K562 (cell line): ENCODE results near the gene CEP126. TPM values are rescaled to one million over a fixed set of nuclear protein-coding genes. Genes with fewer than 3 reads are reported as not detected.

ENCODE experiments used
- ATAC-seq: fragments of 200-7000 bp; cut with Tn5 transposase; 3 replicates; pipeline ENCODE4 v1.9.1; 2020; ENCODE audit warnings: moderate library complexity
- BruUV-seq: library from RNA; stranded (reverse); fragments of 400-500 nt; replicated peaks from 2 replicates; lab custom pipeline; 2021; lab: Mats Ljungman, UMichigan
- CTCF ChIA-PET: fragments of 300-600 bp; formaldehyde crosslinking; extraction: SDS; loops from one replicate; lab custom pipeline; 2021; ENCODE audit warnings: low intra/inter-chr PET ratio; lab: Yijun Ruan, JAX
- POLR2A ChIA-PET: fragments of 300-600, 350-650 bp; sonication (Branson Sonifier 250); formaldehyde crosslinking; extraction: SDS; loops from one replicate; lab custom pipeline; 2021; ENCODE audit warnings: antibody characterized with exemption, inconsistent platforms; lab: Yijun Ruan, JAX
- DNase-seq, 4 experiments: peaks; one replicate each; pipeline versions ENCODE4 v3.0.0 to v3.0.0-alpha.2; 2011 to 2018; ENCODE audit warnings: low spot score in 3 of 4, mixed read lengths in 3 of 4; ENCODE audit errors: extremely low read depth in 1 of 4
- FAIRE-seq: peaks from 2 replicates; lab custom pipeline; 2011; peaks lifted over from hg19 to GRCh38; lab: Jason Lieb, UNC
- H2AFZ ChIP-seq: 2 replicates; pipeline ENCODE4 v1.6.0; 2011; ENCODE audit warnings: low read depth, low read length, control low read depth, inconsistent platforms
- H3K27ac ChIP-seq: fragments of 200-600 bp; 3 replicates; pipeline ENCODE4 v1.8.0; 2011; ENCODE audit warnings: low read depth, mild to moderate bottlenecking, control low read depth, inconsistent platforms, low read length, moderate library complexity, mixed read lengths; ENCODE audit errors: extremely low read depth
- H3K27me3 ChIP-seq, 2 experiments: fragments of 300-600 bp in 1 of 2; 2 replicates in 1 of 2; 3 replicates in 1 of 2; pipeline versions ENCODE4 v1.6.0 to v1.8.0; 2011; ENCODE audit warnings: inconsistent platforms in 2 of 2, low read length in 2 of 2, mild to moderate bottlenecking in 1 of 2, mixed read lengths in 1 of 2, moderate library complexity in 1 of 2; ENCODE audit not compliant: control insufficient read depth in 2 of 2, insufficient read depth in 2 of 2
- H3K36me3 ChIP-seq: fragments of 300-600 bp; 3 replicates; pipeline ENCODE4 v1.8.0; 2011; ENCODE audit warnings: mild to moderate bottlenecking, low read length, inconsistent platforms; ENCODE audit not compliant: control insufficient read depth, insufficient read depth
- H3K4me1 ChIP-seq, 2 experiments: fragments of 200-600 bp in 1 of 2; replicated peaks in 1 of 2; 2 replicates in 1 of 2; 3 replicates in 1 of 2; pipeline versions ENCODE4 v1.5.1 to v1.8.0; 2011; ENCODE audit warnings: inconsistent platforms in 2 of 2, low read length in 2 of 2, mild to moderate bottlenecking in 1 of 2, mixed read lengths in 1 of 2, moderate library complexity in 1 of 2; ENCODE audit not compliant: control insufficient read depth in 2 of 2, insufficient read depth in 2 of 2
- H3K4me2 ChIP-seq: 2 replicates; pipeline ENCODE4 v1.6.1; 2011; ENCODE audit warnings: low read length, control low read depth, inconsistent platforms, mixed read lengths; ENCODE audit not compliant: insufficient read depth
- H3K4me3 ChIP-seq: fragments of 200-600 bp; sonication (generic), shearing (Covaris generic); 2 replicates; pipeline ENCODE4 v1.5.1; 2016; ENCODE audit warnings: control low read depth, inconsistent platforms
- H3K79me2 ChIP-seq: fragments of 200-600 bp; 3 replicates; pipeline ENCODE4 v1.8.0; 2011; ENCODE audit warnings: low read length, inconsistent platforms; ENCODE audit not compliant: control insufficient read depth, insufficient read depth
- H3K9ac ChIP-seq, 2 experiments: 2 replicates each; pipeline versions ENCODE4 v1.6.0 to v1.6.1; 2011; ENCODE audit warnings: low read depth in 2 of 2, low read length in 2 of 2, control low read depth in 1 of 2, inconsistent platforms in 1 of 2, mild to moderate bottlenecking in 1 of 2, mixed read lengths in 1 of 2; ENCODE audit not compliant: insufficient read depth in 1 of 2
- H3K9me1 ChIP-seq: one replicate; pipeline ENCODE4 v1.6.0; 2011; ENCODE audit warnings: inconsistent platforms, mild to moderate bottlenecking, low read length, moderate library complexity; ENCODE audit not compliant: control insufficient read depth, insufficient read depth
- H3K9me3 ChIP-seq: replicated peaks from 2 replicates; pipeline ENCODE4 v1.5.1; 2011; ENCODE audit warnings: low read depth, low read length, inconsistent platforms; ENCODE audit not compliant: control insufficient read depth, insufficient read depth
- H4K20me1 ChIP-seq: replicated peaks from 2 replicates; pipeline ENCODE4 v1.6.1; 2011; ENCODE audit warnings: low read length, inconsistent platforms, mixed read lengths; ENCODE audit not compliant: control insufficient read depth, insufficient read depth
- ASH1L ChIP-seq: fragments of 450-650 bp; IDR thresholded peaks from 2 replicates; pipeline ENCODE4 v1.6.1; 2018; ENCODE audit warnings: borderline replicate concordance, mild to moderate bottlenecking, low read depth; ENCODE audit not compliant: partially characterized antibody
- HMGN3 ChIP-seq: IDR thresholded peaks from 2 replicates; pipeline ENCODE4 v1.6.1; 2011; ENCODE audit warnings: borderline replicate concordance, low read depth, mild to moderate bottlenecking, mixed read lengths, low read length; ENCODE audit not compliant: insufficient read length; ENCODE audit errors: extremely low read depth
- NFIX ChIP-seq: fragments of 250-450 bp; sonication (Bioruptor Pico); IDR thresholded peaks from 2 replicates; pipeline ENCODE4 v1.4.0; 2020; ENCODE audit warnings: low read depth, mild to moderate bottlenecking, moderate library complexity
- NFRKB ChIP-seq: fragments of 450-650 bp; IDR thresholded peaks from 2 replicates; pipeline ENCODE4 v1.6.1; 2016; ENCODE audit warnings: low read depth
- NR2C1 ChIP-seq, 2 experiments: fragments of 450-650 bp; IDR thresholded peaks; 2 replicates each; pipeline ENCODE4 v1.6.1; 2017; ENCODE audit warnings: mild to moderate bottlenecking in 2 of 2, antibody characterized with exemption in 1 of 2, inconsistent platforms in 1 of 2, missing compliant biosample characterization in 1 of 2, missing genetic modification characterization in 1 of 2
- NR3C1 ChIP-seq: sonication (generic); formaldehyde crosslinking; IDR thresholded peaks from 2 replicates; pipeline ENCODE4 v1.8.1; 2022; ENCODE audit warnings: missing genetic modification reagents
- POLR2H ChIP-seq: IDR thresholded peaks from 2 replicates; pipeline ENCODE4 v1.6.1; 2016; ENCODE audit warnings: missing genetic modification characterization, low read depth, mild to moderate bottlenecking, control low read depth, missing compliant biosample characterization, moderate library complexity
- SAP30 ChIP-seq: fragments of 200-600 bp; sonication (generic); IDR thresholded peaks from 2 replicates; pipeline ENCODE4 v1.6.1; 2012; ENCODE audit warnings: borderline replicate concordance, low read depth, mild to moderate bottlenecking, moderate library complexity, low read length, control low read depth, inconsistent platforms; ENCODE audit not compliant: insufficient read depth, poor library complexity, severe bottlenecking
- SRSF3 ChIP-seq: fragments of 200-400 bp; formaldehyde crosslinking; IDR thresholded peaks from 2 replicates; pipeline ENCODE4 v1.6.1; 2016; ENCODE audit warnings: mild to moderate bottlenecking, low read length, moderate library complexity; ENCODE audit not compliant: insufficient read depth
- SRSF9 ChIP-seq: fragments of 200-400 bp; formaldehyde crosslinking; IDR thresholded peaks from 2 replicates; pipeline ENCODE4 v1.6.1; 2017; ENCODE audit warnings: low read depth, low read length, borderline replicate concordance
- ZBTB43 ChIP-seq: sonication (generic); formaldehyde crosslinking; IDR thresholded peaks from 2 replicates; pipeline ENCODE4 v1.8.0; 2023; ENCODE audit warnings: mild to moderate bottlenecking, missing genetic modification reagents
- ZNF431 ChIP-seq: sonication (generic); formaldehyde crosslinking; IDR thresholded peaks from 2 replicates; pipeline ENCODE4 v1.8.0; 2022; ENCODE audit warnings: mild to moderate bottlenecking, missing genetic modification reagents
- ZNF778 ChIP-seq: fragments of 450-650 bp; formaldehyde crosslinking; IDR thresholded peaks from 2 replicates; pipeline ENCODE4 v1.4.0; 2020; ENCODE audit warnings: mild to moderate bottlenecking, moderate library complexity
- WGBS: fragments of 100-300 bp; shearing (Covaris generic); methylation state at CpG from one replicate; pipeline ENCODE4 v1.1.6; 2016; ENCODE audit warnings: low coverage, mixed read lengths; ENCODE audit not compliant: insufficient coverage; ENCODE audit errors: missing lambda C conversion rate; 5-methylcytosine and 5-hydroxymethylcytosine counted together
- in situ Hi-C: fragments of 300-500 bp; cut with MboI; formaldehyde crosslinking; loops from 4 replicates; pipeline ENCODE4 v1.15.0; 2018; ENCODE audit warnings: inconsistent platforms, mixed read lengths
- intact Hi-C: fragments of 100-400 bp; cut with micrococcal nuclease; formaldehyde crosslinking; loops from 2 replicates; pipeline ENCODE4 v1.14.2; 2022
- polyA plus RNA-seq, 8 experiments: library from polyadenylated mRNA; depleted of rRNA in 4 of 8; stranded (reverse) in 5 of 8; unstranded in 3 of 8; fragments of >200 nt; fragmentation: Nextera tagmentation in 2 of 8; fragmentation: Illumina TruSeq in 1 of 8; extraction: Ambion mirVana in 2 of 8; extraction: Trizol in 1 of 8; gene quantifications; 2 replicates each; pipeline versions ENCODE4 v1.2.1 to v1.2.3, GENCODE V29; 2011 to 2014; ENCODE audit warnings: inconsistent platforms in 1 of 8, missing spikeins in 1 of 8
- total RNA-seq, 7 experiments: library from RNA; depleted of rRNA in 6 of 7; stranded (reverse); fragments of >200 nt in 6 of 7; fragmentation: Illumina TruSeq in 2 of 7; extraction: Trizol in 2 of 7; gene quantifications; 2 replicates each; pipeline versions ENCODE4 v1.2.1 to v1.2.3, GENCODE V29; 2011 to 2021; ENCODE audit warnings: low replicate concordance in 1 of 7
- TF ChIP-seq, protein P1 (sequence below), 2 experiments: fragments of 450-650 bp in 1 of 2; sonication (generic) in 1 of 2; formaldehyde crosslinking in 1 of 2; IDR thresholded peaks in 1 of 2; conservative IDR thresholded peaks in 1 of 2; 2 replicates each; pipeline versions ENCODE4 v1.6.1 to v1.8.1; 2016 to 2023; ENCODE audit warnings: mild to moderate bottlenecking in 2 of 2, moderate library complexity in 2 of 2, inconsistent platforms in 1 of 2, missing genetic modification reagents in 1 of 2
- TF ChIP-seq, protein P2 (sequence below): fragments of 450-650 bp; IDR thresholded peaks from 2 replicates; pipeline ENCODE4 v1.6.1; 2016; ENCODE audit warnings: mild to moderate bottlenecking
- TF ChIP-seq, protein P3 (sequence below): fragments of 200-800 bp; sonication (Bioruptor generic); IDR thresholded peaks from 2 replicates; pipeline ENCODE4 v1.6.1; 2017; ENCODE audit warnings: missing genetic modification characterization, missing compliant biosample characterization

CEP126 gene
- total and polyA plus RNA-seq, 9 of the 15 experiments (the other 6 are each of a cell fraction or from before 2014, with no cell fraction given): 0.01 to 0.11 (median 0.07) TPM; not detected in 3

DNA sequence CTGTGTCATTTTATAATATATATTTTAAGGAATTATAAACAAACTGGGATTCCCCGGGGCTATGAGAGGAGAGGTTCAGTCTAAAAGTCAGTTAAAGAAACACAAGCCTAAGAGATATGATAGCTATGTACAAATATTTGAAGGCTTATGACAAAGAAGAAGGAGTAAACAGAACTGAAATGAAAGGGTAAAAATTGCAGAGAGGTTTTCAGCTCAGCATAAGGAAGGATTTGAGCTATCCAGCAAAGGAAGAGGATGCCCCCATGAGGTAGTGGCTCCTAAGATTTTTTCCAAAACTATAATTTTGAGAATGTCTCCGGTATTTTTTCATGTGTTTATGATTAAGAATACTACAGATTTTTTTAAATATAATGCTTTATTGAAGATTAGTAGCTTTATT is 59.4 kb downstream of the CEP126 start:
- in situ Hi-C loops (no loop called here), intact Hi-C loops (no loop called here)
- Histone ChIP-seq H3K9me3 (no peaks in the 10 kb centered on the region), H3K9ac (no peak overlapping the region), H3K36me3 (no peaks in the 10 kb centered on the region), H3K79me2 (no peaks in the 10 kb centered on the region), H4K20me1 (no peaks in the 10 kb centered on the region), H3K4me3 (no peak overlapping the region), H3K4me2 (no peak overlapping the region), H3K27ac (no peak overlapping the region), H3K27me3 (no peaks in the 10 kb centered on the region), H3K9me1 (no peaks in the 10 kb centered on the region), H3K4me1 (no peaks in the 10 kb centered on the region), H2AFZ (no peak overlapping the region)
- ChIA-PET CTCF (no interaction called here), POLR2A (no interaction called here)
- no peak for FAIRE-seq
- no peak for ATAC-seq
- BruUV-seq: no TSS peak
- WGBS: 0% methylated on average over 2 of the region's 2 CpGs
- DNase-seq: no peak
- TF ChIP-seq ZBTB43 (CRISPR knock-in tag) (no peak), ASH1L (no peak), HMGN3 (no peak), SAP30 (no peak), NFRKB (no peak), SRSF3 (no peak), ZNF431 (no peak), NFIX (CRISPR knock-in tag) (no peak), NR3C1 (no peak), POLR2H (no peak), SRSF9 (no peak), NR2C1 (IDR thresholded peaks at IDR 0.05) (no peak), NR2C1 (tag; IDR thresholded peaks at IDR 0.05) (no peak), ZNF778 (CRISPR knock-in tag) (no peak)
- TF ChIP-seq, protein P1, sequence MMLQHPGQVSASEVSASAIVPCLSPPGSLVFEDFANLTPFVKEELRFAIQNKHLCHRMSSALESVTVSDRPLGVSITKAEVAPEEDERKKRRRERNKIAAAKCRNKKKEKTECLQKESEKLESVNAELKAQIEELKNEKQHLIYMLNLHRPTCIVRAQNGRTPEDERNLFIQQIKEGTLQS (IDR thresholded peaks at IDR 0.05): no peak
- TF ChIP-seq, protein P1 (CRISPR knock-in tag; conservative IDR thresholded peaks at IDR 0.05): no peak
- TF ChIP-seq, protein P2, sequence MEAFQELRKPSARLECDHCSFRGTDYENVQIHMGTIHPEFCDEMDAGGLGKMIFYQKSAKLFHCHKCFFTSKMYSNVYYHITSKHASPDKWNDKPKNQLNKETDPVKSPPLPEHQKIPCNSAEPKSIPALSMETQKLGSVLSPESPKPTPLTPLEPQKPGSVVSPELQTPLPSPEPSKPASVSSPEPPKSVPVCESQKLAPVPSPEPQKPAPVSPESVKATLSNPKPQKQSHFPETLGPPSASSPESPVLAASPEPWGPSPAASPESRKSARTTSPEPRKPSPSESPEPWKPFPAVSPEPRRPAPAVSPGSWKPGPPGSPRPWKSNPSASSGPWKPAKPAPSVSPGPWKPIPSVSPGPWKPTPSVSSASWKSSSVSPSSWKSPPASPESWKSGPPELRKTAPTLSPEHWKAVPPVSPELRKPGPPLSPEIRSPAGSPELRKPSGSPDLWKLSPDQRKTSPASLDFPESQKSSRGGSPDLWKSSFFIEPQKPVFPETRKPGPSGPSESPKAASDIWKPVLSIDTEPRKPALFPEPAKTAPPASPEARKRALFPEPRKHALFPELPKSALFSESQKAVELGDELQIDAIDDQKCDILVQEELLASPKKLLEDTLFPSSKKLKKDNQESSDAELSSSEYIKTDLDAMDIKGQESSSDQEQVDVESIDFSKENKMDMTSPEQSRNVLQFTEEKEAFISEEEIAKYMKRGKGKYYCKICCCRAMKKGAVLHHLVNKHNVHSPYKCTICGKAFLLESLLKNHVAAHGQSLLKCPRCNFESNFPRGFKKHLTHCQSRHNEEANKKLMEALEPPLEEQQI: no peak
- TF ChIP-seq, protein P3, sequence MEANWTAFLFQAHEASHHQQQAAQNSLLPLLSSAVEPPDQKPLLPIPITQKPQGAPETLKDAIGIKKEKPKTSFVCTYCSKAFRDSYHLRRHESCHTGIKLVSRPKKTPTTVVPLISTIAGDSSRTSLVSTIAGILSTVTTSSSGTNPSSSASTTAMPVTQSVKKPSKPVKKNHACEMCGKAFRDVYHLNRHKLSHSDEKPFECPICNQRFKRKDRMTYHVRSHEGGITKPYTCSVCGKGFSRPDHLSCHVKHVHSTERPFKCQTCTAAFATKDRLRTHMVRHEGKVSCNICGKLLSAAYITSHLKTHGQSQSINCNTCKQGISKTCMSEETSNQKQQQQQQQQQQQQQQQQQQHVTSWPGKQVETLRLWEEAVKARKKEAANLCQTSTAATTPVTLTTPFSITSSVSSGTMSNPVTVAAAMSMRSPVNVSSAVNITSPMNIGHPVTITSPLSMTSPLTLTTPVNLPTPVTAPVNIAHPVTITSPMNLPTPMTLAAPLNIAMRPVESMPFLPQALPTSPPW: no peak
